GM23338 (cell line): ENCODE results near the gene ETV2. TPM values are rescaled to one million over a fixed set of nuclear protein-coding genes. Genes with fewer than 3 reads are reported as not detected.

Experiments
- ATAC-seq: fragments of 200-7000 bp; cut with Tn5 transposase; 3 replicates; pipeline ENCODE4 v1.9.1; 2020
- DNase-seq: peaks from one replicate; pipeline ENCODE4 v3.0.0-alpha.2; 2015; ENCODE audit warnings: low spot score
- H2AFZ ChIP-seq: fragments of 200-600 bp; sonication (generic); 2 replicates; pipeline ENCODE4 v1.8.0; 2016; ENCODE audit warnings: antibody characterized with exemption, mild to moderate bottlenecking, moderate library complexity
- H3F3A ChIP-seq: fragments of 200-600 bp; sonication (generic); replicated peaks from 2 replicates; pipeline ENCODE4 v1.8.0; 2017; ENCODE audit warnings: antibody characterized with exemption, mixed run types, low read depth
- H3K27ac ChIP-seq: fragments of 200-600 bp; sonication (generic); 2 replicates; pipeline ENCODE4 v1.6.1; 2016; ENCODE audit warnings: low read depth
- H3K27me3 ChIP-seq: fragments of 200-600 bp; sonication (generic); 2 replicates; pipeline ENCODE4 v1.8.0; 2016; ENCODE audit warnings: mild to moderate bottlenecking, mixed run types, moderate library complexity; ENCODE audit not compliant: insufficient read depth
- H3K36me3 ChIP-seq: fragments of 200-600 bp; sonication (generic); 2 replicates; pipeline ENCODE4 v1.8.0; 2016; ENCODE audit warnings: mild to moderate bottlenecking; ENCODE audit not compliant: insufficient read depth
- H3K4me1 ChIP-seq: fragments of 200-600 bp; sonication (generic); 2 replicates; pipeline ENCODE4 v1.8.0; 2016; ENCODE audit warnings: mild to moderate bottlenecking, moderate library complexity; ENCODE audit not compliant: insufficient read depth
- H3K4me2 ChIP-seq: fragments of 200-600 bp; sonication (generic); 2 replicates; pipeline ENCODE4 v1.7.1; 2017; ENCODE audit warnings: mixed run types
- H3K4me3 ChIP-seq: fragments of 200-600 bp; sonication (generic); 2 replicates; pipeline ENCODE4 v1.6.1; 2016; ENCODE audit warnings: mixed run types
- H3K79me2 ChIP-seq: fragments of 200-600 bp; sonication (generic); replicated peaks from 2 replicates; pipeline ENCODE4 v1.8.0; 2017; ENCODE audit warnings: mild to moderate bottlenecking; ENCODE audit not compliant: insufficient read depth
- H3K9me2 ChIP-seq: fragments of 200-600 bp; sonication (generic); 2 replicates; pipeline ENCODE4 v1.8.0; 2017; ENCODE audit not compliant: insufficient read depth
- H4K20me1 ChIP-seq: fragments of 200-600 bp; sonication (generic); replicated peaks from 2 replicates; pipeline ENCODE4 v1.8.0; 2017; ENCODE audit warnings: mild to moderate bottlenecking; ENCODE audit not compliant: insufficient read depth
- H3K27ac Mint-ChIP-seq: 2 replicates; pipeline ENCODE4 v1.8.0; 2020; ENCODE audit warnings: inconsistent platforms, mild to moderate bottlenecking, moderate library complexity, mixed read lengths
- H3K27me3 Mint-ChIP-seq: 3 replicates; pipeline ENCODE4 v1.8.0; 2022; ENCODE audit warnings: low read depth, mild to moderate bottlenecking, moderate library complexity, mixed read lengths, inconsistent platforms; ENCODE audit not compliant: insufficient read depth, poor library complexity
- H3K36me3 Mint-ChIP-seq: 3 replicates; pipeline ENCODE4 v1.8.0; 2021; ENCODE audit warnings: low read depth, mild to moderate bottlenecking, inconsistent platforms, moderate library complexity, mixed read lengths
- H3K4me1 Mint-ChIP-seq: 3 replicates; pipeline ENCODE4 v1.8.0; 2020; ENCODE audit warnings: mild to moderate bottlenecking, inconsistent platforms, mixed read lengths
- H3K4me3 Mint-ChIP-seq: 3 replicates; pipeline ENCODE4 v1.8.0; 2021; ENCODE audit warnings: moderate library complexity, mild to moderate bottlenecking, inconsistent platforms, mixed read lengths
- H3K9me3 Mint-ChIP-seq: 3 replicates; pipeline ENCODE4 v1.8.0; 2020; ENCODE audit warnings: moderate library complexity, mild to moderate bottlenecking, inconsistent platforms, mixed read lengths
- CREB1 ChIP-seq: fragments of 250-450 bp; sonication (Bioruptor Pico); IDR thresholded peaks from 2 replicates; pipeline ENCODE4 v1.5.0; 2020; ENCODE audit warnings: low read depth, mild to moderate bottlenecking, moderate library complexity
- NANOG ChIP-seq: IDR thresholded peaks from 2 replicates; pipeline ENCODE4 v1.6.1; 2016; ENCODE audit warnings: antibody characterized with exemption, borderline replicate concordance
- POLR2AphosphoS5 ChIP-seq: IDR thresholded peaks from 2 replicates; pipeline ENCODE4 v1.6.1; 2016; ENCODE audit warnings: antibody characterized with exemption, low read depth
- polyA plus RNA-seq: library from polyadenylated mRNA; unstranded; fragments of >200 nt; fragmentation: Nextera tagmentation; extraction: Ambion mirVana; gene quantifications from 2 replicates; pipeline ENCODE4 v1.2.1, GENCODE V29; 2016
- total RNA-seq: library from RNA; depleted of rRNA; stranded (reverse); fragments of >200 nt; shearing (Covaris generic); gene quantifications from 2 replicates; pipeline ENCODE4 v1.2.3, GENCODE V29; 2014
- TF ChIP-seq, protein P1 (sequence below), 2 experiments: fragments of 200-600 bp in 1 of 2; sonication (generic) in 1 of 2; conservative IDR thresholded peaks; 2 replicates each; pipeline versions ENCODE4 v1.5.1 to v1.6.1; 2016 to 2017; ENCODE audit warnings: antibody characterized with exemption in 2 of 2, low read depth in 2 of 2, mild to moderate bottlenecking in 2 of 2, moderate library complexity in 1 of 2
- TF ChIP-seq, protein P2 (sequence below): fragments of 250-450 bp; sonication (Bioruptor Pico); IDR thresholded peaks from 2 replicates; pipeline ENCODE4 v1.5.0; 2020; ENCODE audit warnings: mild to moderate bottlenecking, moderate library complexity

The ETV2 gene
- total and polyA plus RNA-seq, 2 experiments from 2014 or later: 0.87 to 1.5 TPM

DNA sequence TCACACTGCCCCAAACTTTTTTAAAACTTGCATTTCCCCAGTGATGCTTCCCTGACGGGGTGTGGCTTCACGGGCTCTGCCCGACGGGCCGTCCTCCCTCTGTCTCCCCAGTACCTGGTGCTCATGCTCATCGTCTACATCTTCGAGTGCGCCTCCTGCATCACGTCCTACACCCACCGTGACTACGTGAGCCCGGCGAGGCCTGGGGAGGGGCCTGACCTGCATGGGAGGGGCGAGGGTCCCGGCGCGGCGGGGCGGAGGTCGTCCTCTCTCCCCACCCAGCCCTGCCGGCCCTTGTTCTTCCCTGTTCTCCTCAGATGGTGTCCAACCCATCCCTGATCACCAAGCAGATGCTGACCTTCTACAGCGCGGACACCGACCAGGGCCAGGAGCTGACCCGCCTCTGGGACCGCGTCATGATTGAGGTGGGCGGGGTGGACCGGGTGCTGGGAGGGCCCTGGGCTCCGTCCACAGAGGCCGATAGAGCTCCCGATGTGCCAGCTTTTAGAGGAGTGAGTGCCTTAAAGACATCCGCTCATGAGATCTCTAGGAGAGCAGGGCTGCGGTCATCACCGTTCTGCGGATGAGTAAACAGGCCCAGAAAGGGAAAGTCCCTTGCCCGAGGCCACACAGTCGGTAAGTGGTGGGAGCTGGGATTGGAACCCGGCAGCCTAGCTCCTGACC lies 31.7 kb downstream of the ETV2 start:
- H3K4me3 Mint-ChIP-seq: peak overlapping the region; percentile 79
- Histone ChIP-seq H3K4me1 (no peaks in the 10 kb centered on the region; the same call in 1 of the 2 replicates), H3K36me3 (no peaks in the 10 kb centered on the region), H3F3A (0 out of 2 replicates have a peak, but pooled peaks cover 3% of the 10 kb centered on the region), H2AFZ (peak overlapping the region; percentile 92), H3K4me2 (peak overlapping the region; percentile 72), H3K27me3 (no peaks in the 10 kb centered on the region), H3K79me2 (no peaks in the 10 kb centered on the region), H3K9me2 (no peaks in the 10 kb centered on the region), H3K27ac (no peak overlapping the region), H3K4me3 (peak overlapping the region; percentile 59), H4K20me1 (no peaks in the 10 kb centered on the region)
- H3K27ac Mint-ChIP-seq: no peak overlapping the region
- peak; percentile 96 for ATAC-seq
- peaks cover 6% of the 10 kb centered on the region; the same call in 2 of the 3 replicates for H3K4me1 Mint-ChIP-seq
- H3K36me3 Mint-ChIP-seq: no peaks in the 10 kb centered on the region; the same call in 2 of the 3 replicates
- peaks cover 16% of the 10 kb centered on the region for H3K27me3 Mint-ChIP-seq
- TF ChIP-seq POLR2AphosphoS5 (peak; percentile 78), NANOG (no peak), CREB1 (CRISPR knock-in tag) (peak; percentile 67)
- TF ChIP-seq, protein P1, sequence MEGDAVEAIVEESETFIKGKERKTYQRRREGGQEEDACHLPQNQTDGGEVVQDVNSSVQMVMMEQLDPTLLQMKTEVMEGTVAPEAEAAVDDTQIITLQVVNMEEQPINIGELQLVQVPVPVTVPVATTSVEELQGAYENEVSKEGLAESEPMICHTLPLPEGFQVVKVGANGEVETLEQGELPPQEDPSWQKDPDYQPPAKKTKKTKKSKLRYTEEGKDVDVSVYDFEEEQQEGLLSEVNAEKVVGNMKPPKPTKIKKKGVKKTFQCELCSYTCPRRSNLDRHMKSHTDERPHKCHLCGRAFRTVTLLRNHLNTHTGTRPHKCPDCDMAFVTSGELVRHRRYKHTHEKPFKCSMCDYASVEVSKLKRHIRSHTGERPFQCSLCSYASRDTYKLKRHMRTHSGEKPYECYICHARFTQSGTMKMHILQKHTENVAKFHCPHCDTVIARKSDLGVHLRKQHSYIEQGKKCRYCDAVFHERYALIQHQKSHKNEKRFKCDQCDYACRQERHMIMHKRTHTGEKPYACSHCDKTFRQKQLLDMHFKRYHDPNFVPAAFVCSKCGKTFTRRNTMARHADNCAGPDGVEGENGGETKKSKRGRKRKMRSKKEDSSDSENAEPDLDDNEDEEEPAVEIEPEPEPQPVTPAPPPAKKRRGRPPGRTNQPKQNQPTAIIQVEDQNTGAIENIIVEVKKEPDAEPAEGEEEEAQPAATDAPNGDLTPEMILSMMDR (conservative IDR thresholded peaks at IDR 0.05; ENCODE audit: low read depth in 2 of 2): 0 out of 4 replicates have a peak, but pooled peaks of 1 of the 2 experiments have one; percentile 1
- TF ChIP-seq, protein P2, sequence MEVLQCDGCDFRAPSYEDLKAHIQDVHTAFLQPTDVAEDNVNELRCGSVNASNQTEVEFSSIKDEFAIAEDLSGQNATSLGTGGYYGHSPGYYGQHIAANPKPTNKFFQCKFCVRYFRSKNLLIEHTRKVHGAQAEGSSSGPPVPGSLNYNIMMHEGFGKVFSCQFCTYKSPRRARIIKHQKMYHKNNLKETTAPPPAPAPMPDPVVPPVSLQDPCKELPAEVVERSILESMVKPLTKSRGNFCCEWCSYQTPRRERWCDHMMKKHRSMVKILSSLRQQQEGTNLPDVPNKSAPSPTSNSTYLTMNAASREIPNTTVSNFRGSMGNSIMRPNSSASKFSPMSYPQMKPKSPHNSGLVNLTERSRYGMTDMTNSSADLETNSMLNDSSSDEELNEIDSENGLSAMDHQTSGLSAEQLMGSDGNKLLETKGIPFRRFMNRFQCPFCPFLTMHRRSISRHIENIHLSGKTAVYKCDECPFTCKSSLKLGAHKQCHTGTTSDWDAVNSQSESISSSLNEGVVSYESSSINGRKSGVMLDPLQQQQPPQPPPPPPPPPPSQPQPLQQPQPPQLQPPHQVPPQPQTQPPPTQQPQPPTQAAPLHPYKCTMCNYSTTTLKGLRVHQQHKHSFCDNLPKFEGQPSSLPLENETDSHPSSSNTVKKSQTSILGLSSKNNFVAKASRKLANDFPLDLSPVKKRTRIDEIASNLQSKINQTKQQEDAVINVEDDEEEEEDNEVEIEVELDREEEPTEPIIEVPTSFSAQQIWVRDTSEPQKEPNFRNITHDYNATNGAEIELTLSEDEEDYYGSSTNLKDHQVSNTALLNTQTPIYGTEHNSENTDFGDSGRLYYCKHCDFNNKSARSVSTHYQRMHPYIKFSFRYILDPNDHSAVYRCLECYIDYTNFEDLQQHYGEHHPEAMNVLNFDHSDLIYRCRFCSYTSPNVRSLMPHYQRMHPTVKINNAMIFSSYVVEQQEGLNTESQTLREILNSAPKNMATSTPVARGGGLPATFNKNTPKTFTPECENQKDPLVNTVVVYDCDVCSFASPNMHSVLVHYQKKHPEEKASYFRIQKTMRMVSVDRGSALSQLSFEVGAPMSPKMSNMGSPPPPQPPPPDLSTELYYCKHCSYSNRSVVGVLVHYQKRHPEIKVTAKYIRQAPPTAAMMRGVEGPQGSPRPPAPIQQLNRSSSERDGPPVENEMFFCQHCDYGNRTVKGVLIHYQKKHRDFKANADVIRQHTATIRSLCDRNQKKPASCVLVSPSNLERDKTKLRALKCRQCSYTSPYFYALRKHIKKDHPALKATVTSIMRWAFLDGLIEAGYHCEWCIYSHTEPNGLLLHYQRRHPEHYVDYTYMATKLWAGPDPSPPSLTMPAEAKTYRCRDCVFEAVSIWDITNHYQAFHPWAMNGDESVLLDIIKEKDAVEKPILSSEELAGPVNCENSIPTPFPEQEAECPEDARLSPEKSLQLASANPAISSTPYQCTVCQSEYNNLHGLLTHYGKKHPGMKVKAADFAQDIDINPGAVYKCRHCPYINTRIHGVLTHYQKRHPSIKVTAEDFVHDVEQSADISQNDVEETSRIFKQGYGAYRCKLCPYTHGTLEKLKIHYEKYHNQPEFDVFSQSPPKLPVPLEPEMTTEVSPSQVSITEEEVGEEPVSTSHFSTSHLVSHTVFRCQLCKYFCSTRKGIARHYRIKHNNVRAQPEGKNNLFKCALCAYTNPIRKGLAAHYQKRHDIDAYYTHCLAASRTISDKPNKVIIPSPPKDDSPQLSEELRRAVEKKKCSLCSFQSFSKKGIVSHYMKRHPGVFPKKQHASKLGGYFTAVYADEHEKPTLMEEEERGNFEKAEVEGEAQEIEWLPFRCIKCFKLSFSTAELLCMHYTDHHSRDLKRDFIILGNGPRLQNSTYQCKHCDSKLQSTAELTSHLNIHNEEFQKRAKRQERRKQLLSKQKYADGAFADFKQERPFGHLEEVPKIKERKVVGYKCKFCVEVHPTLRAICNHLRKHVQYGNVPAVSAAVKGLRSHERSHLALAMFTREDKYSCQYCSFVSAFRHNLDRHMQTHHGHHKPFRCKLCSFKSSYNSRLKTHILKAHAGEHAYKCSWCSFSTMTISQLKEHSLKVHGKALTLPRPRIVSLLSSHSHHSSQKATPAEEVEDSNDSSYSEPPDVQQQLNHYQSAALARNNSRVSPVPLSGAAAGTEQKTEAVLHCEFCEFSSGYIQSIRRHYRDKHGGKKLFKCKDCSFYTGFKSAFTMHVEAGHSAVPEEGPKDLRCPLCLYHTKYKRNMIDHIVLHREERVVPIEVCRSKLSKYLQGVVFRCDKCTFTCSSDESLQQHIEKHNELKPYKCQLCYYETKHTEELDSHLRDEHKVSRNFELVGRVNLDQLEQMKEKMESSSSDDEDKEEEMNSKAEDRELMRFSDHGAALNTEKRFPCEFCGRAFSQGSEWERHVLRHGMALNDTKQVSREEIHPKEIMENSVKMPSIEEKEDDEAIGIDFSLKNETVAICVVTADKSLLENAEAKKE (CRISPR knock-in tag): 0 out of 2 replicates have a peak, but pooled peaks have one; percentile 53
- H3K9me3 Mint-ChIP-seq: no peaks in the 10 kb centered on the region; the same call in 2 of the 3 replicates
- peak; percentile 84 for DNase-seq
